ENCODE measurements around the gene ALK.

Gene ALK

GRCh38 chr2:29263886-29264285 lies 657.5 kb downstream of the ALK start:
- TF ChIP-seq CTCF (IDR thresholded peaks at IDR 0.05) = no peak

- TF ChIP-seq CTCF (IDR thresholded peaks at IDR 0.05) = no peak
These were observed 658.6 kb downstream of the ALK start for GRCh38 chr2:29262681-29263260.

- no peak for TF ChIP-seq CTCF (IDR thresholded peaks at IDR 0.05)
These were observed 660.4 kb downstream of the ALK start for GRCh38 chr2:29261003-29261402.

- TF ChIP-seq CTCF (IDR thresholded peaks at IDR 0.05) = no peak
These were observed 661.1 kb downstream of the ALK start for GRCh38 chr2:29260142-29260772.

- no peak for TF ChIP-seq CTCF (IDR thresholded peaks at IDR 0.05)
These were observed 662.2 kb downstream of the ALK start for GRCh38 chr2:29259221-29259620.

- TF ChIP-seq CTCF (IDR thresholded peaks at IDR 0.05) = no peak
These were observed 666.4 kb downstream of the ALK start for GRCh38 chr2:29255004-29255403.

- no peak for TF ChIP-seq CTCF (IDR thresholded peaks at IDR 0.05)
These were observed 668.4 kb downstream of the ALK start for GRCh38 chr2:29253026-29253425.

- no peak for TF ChIP-seq CTCF (IDR thresholded peaks at IDR 0.05)
These were observed 670.0 kb downstream of the ALK start for GRCh38 chr2:29251406-29251805.

Data from LNCAP (cell line).